ENCODE data around the gene NR2C1.

- no peak for TF ChIP-seq CTCF (IDR thresholded peaks at IDR 0.05; ENCODE audit: low read depth, low read length)
- TF ChIP-seq POLR2A (IDR thresholded peaks at IDR 0.05; ENCODE audit: extremely low read depth, insufficient read length), result no peak
- no peak for TF ChIP-seq MAX (IDR thresholded peaks at IDR 0.05; ENCODE audit: low read depth, low read length)
Measured at GRCh38 chr12:95074766-95075165, 1.3 kb upstream of the NR2C1 start.

Data from NB4 (cell line).